Ishikawa (cell line): ENCODE measurements around the gene RALY.

Source experiments
- CEBPB ChIP-seq: IDR thresholded peaks from 2 replicates; pipeline ENCODE4 v1.6.1; 2012
- CREB1 ChIP-seq: IDR thresholded peaks from 2 replicates; pipeline ENCODE4 v1.6.1; 2012; ENCODE audit warnings: low read depth
- EGR1 ChIP-seq: IDR thresholded peaks from 2 replicates; pipeline ENCODE4 v1.6.1; 2012
- EP300 ChIP-seq: IDR thresholded peaks from 2 replicates; pipeline ENCODE4 v1.6.1; 2012; ENCODE audit warnings: borderline replicate concordance
- FOXM1 ChIP-seq: IDR thresholded peaks from 2 replicates; pipeline ENCODE4 v1.6.1; 2012; ENCODE audit warnings: low read depth, borderline replicate concordance
- MAX ChIP-seq: IDR thresholded peaks from 2 replicates; pipeline ENCODE4 v1.6.1; 2012
- NFIC ChIP-seq: IDR thresholded peaks from 2 replicates; pipeline ENCODE4 v1.6.1; 2012
- RAD21 ChIP-seq: IDR thresholded peaks from 2 replicates; pipeline ENCODE4 v1.6.1; 2012; ENCODE audit warnings: low read depth
- TAF1 ChIP-seq: IDR thresholded peaks from 2 replicates; pipeline ENCODE4 v1.6.1; 2012; ENCODE audit warnings: low read depth, mild to moderate bottlenecking
- TCF12 ChIP-seq: IDR thresholded peaks from 2 replicates; pipeline ENCODE4 v1.6.1; 2012; ENCODE audit warnings: low read depth
- TEAD4 ChIP-seq: IDR thresholded peaks from 2 replicates; pipeline ENCODE4 v1.6.1; 2012
- USF1 ChIP-seq: IDR thresholded peaks from 2 replicates; pipeline ENCODE4 v1.6.1; 2012
- YY1 ChIP-seq: IDR thresholded peaks from 2 replicates; pipeline ENCODE4 v1.6.1; 2012; ENCODE audit warnings: low read depth
- ZBTB7A ChIP-seq: IDR thresholded peaks from 2 replicates; pipeline ENCODE4 v1.6.1; 2012; ENCODE audit warnings: low read depth
- TF ChIP-seq, protein P1 (sequence below): IDR thresholded peaks from 2 replicates; pipeline ENCODE4 v1.6.1; 2012; ENCODE audit warnings: low read depth, mild to moderate bottlenecking

The RALY gene

DNA sequence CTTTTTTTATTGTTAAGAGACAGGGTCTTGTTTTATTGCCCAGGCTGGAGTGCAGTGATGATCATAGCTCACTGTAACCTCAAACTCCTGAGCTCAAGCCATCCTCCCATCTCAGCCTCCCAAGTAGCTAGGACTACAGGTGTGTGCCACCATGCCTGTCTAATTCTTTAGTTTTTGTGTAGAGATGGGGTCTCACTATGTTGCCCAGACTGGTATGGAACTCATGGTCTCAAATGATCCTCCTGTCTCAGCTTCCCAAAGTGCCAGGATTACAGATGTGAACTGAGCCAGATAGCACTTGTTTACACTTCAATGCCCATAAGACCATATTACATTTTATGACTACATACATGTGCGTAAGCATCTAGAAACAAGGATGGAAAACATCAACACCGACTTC is 100.2 kb downstream of the RALY start:
- TF ChIP-seq TAF1 (no peak), ZBTB7A (no peak), EGR1 (no peak), TEAD4 (no peak), MAX (no peak), NFIC (no peak), CEBPB (no peak), FOXM1 (no peak), CREB1 (no peak)
- TF ChIP-seq, protein P1, sequence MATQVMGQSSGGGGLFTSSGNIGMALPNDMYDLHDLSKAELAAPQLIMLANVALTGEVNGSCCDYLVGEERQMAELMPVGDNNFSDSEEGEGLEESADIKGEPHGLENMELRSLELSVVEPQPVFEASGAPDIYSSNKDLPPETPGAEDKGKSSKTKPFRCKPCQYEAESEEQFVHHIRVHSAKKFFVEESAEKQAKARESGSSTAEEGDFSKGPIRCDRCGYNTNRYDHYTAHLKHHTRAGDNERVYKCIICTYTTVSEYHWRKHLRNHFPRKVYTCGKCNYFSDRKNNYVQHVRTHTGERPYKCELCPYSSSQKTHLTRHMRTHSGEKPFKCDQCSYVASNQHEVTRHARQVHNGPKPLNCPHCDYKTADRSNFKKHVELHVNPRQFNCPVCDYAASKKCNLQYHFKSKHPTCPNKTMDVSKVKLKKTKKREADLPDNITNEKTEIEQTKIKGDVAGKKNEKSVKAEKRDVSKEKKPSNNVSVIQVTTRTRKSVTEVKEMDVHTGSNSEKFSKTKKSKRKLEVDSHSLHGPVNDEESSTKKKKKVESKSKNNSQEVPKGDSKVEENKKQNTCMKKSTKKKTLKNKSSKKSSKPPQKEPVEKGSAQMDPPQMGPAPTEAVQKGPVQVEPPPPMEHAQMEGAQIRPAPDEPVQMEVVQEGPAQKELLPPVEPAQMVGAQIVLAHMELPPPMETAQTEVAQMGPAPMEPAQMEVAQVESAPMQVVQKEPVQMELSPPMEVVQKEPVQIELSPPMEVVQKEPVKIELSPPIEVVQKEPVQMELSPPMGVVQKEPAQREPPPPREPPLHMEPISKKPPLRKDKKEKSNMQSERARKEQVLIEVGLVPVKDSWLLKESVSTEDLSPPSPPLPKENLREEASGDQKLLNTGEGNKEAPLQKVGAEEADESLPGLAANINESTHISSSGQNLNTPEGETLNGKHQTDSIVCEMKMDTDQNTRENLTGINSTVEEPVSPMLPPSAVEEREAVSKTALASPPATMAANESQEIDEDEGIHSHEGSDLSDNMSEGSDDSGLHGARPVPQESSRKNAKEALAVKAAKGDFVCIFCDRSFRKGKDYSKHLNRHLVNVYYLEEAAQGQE = no peak

DNA sequence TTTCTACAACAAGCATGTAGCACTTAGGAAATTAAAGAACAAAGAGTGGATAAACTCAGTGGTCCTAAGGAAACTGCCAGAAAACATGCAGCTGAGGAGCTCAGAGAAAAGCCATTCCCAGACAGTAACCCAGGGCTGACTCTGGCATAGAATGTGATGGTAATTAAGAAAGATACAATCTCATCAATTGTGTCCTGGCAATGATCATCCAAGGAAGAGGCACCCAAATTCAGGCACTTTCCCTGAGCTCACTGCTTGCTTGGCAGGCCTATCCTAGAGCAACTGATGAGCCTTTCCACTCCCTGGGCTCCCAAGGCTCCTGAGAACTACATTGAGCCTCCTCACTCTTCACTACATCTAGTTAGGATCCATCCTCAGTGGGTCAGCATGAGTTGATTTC is 102.1 kb downstream of the RALY start:
- TF ChIP-seq TEAD4 (no peak), TCF12 (no peak), RAD21 (no peak)

DNA sequence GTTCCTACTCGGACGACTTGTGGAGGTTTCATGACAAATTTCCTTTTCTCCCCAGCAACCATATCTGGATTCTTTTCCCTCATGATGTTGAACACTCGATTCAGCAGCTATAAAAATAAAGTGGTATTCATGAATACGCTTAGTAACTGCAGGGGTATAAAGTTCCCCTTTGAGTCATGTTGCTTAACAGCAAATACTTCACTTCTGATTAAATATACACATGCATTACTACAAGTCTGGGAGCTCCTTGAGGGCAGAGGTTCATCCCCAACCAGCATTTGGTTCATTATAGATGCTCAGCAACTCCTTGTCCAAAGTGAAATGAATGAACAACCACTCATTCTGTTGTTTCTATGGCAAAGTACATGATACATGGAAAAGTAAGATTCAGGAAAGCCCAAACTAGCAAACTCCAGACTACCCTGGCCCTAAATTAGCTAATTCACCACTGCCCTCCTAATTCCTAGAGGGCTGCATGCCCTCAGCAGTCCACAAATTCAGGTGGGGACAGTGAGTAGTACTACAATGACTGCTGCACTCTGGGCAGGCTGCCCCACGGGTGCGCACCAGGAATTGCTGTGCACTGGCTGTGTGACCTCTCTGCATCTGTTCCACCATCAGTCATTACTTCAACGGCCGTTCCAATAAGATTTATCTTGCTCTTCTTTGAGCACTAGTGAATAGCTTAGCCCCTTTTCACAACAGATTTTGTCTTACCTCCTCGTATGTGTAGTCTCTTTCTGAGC is 103.2 kb downstream of the RALY start:
- TF ChIP-seq TCF12 = no peak
- no peak for TF ChIP-seq CEBPB
- no peak for TF ChIP-seq CREB1
- no peak for TF ChIP-seq RAD21
- no peak for TF ChIP-seq FOXM1
- no peak for TF ChIP-seq USF1
- no peak for TF ChIP-seq MAX
- TF ChIP-seq, protein P1 = no peak

DNA sequence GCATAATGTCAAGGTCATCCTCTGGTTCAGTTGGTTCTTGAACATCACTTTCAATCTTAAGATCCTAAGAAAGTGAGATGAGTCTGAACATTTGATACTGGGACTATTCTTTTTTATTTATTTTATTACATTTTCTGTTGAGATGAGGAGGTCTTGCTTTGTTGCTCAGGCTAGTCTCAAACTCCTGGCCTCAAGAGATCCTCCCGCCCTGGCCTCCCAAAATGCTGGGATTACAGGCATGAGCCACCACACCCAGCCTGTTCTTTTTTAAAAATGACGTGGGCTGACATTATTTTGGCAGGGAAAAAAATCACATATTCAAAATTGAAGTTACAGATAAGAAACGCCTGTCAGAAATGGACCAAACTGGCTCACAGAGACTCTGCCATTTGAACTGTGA is 104.9 kb downstream of the RALY start:
- TF ChIP-seq ZBTB7A (no peak), TEAD4 (no peak), YY1 (no peak), NFIC (no peak), TCF12 (no peak), RAD21 (no peak), CREB1 (no peak), EP300 (no peak), USF1 (no peak), FOXM1 (no peak)
- TF ChIP-seq, protein P1 = no peak

DNA sequence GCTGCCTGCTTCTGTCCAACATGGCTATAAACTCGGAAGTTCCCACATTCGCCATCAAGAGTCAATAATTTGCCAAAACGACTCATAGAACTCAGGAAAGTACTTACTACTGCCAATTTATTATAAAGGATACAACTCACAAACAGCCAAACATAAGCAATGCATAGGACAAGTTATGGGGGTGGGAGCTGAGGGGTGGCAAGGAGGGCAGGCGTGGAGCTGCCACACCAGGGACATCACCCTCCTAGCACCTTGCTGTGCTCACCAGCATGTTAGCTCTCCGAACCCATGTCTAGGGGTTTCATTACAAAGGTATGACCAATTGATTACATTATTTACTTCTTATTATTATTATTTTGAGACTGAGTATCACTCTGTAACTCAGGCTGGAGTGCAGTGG is 106.0 kb downstream of the RALY start:
- TF ChIP-seq TEAD4 (no peak), TAF1 (no peak), USF1 (no peak), EP300 (no peak), NFIC (no peak), TCF12 (no peak), MAX (no peak), FOXM1 (no peak), CEBPB (no peak), RAD21 (no peak), YY1 (no peak), ZBTB7A (no peak), EGR1 (no peak), CREB1 (no peak)
- TF ChIP-seq, protein P1 = no peak
